Measurements from ENCODE around the gene PRDM16.

Gene PRDM16

DNA sequence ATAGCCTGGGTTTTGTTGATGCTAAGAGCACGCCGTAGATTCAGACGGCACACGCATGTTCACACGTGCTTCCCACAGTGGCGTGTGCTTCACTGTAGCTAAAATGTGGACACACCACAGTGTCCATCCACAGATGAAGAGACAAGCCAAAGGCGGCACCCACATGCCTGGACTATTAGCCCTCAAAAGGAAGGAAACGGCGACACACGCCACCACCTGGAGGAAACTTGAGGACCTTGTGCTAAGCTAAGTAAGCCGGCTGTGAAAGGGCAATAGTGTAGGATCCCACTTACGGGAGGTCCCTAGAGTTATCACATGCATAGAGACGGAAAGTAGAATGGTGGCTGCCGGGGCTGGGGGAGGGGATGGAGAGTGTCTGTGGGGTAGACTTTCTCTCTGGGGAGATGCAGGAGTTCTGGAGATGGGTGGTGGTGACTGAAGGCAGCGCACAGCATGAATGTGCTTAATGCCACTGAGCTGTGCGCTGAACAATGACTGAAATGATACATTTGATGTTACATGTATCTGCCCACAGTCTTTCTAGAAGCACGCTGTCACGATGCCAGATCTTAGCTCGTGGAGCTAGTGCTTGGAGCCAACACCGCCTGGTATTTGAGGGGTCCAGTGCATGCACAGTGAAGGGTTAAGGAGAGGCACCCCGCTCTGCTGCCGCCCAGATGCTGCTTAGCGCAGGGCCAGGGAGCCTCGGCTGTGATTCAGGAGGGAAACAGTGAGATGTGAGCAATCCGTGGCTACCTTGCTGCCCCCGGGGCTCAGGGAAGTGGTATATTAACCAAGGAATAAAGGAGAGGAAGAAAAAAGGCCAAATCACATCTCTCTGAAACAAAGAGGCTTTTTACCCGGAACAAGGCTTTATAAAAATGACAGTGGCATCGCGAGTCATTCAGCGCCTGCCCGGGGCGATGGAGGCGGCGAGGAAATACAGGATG, 103.7 kb downstream of the PRDM16 start:
- H2AFZ ChIP-seq (ENCODE audit: low read length): no peak overlapping the region

GRCh38 chr1:3173381-3173980, 104.5 kb downstream of the PRDM16 start:
- H2AFZ ChIP-seq (ENCODE audit: low read length): no peak overlapping the region
- H3K4me3 ChIP-seq (ENCODE audit: low read length): no peak overlapping the region

More for the DNA sequence above, 103.7 kb downstream of the PRDM16 start:
- H3K27me3 ChIP-seq (replicated peaks; ENCODE audit: insufficient read depth, low read length): peaks cover 84% of the 10 kb centered on the region
- no peak for DNase-seq
- H3K4me3 ChIP-seq (ENCODE audit: low read length): no peak overlapping the region
- no peaks in the 10 kb centered on the region for H3K9me3 ChIP-seq (replicated peaks; ENCODE audit: insufficient read depth, low read length)
- no peak overlapping the region for H3K9ac ChIP-seq (ENCODE audit: low read length)
- H3K9me2 ChIP-seq (replicated peaks; ENCODE audit: insufficient read depth, low read length): no peaks in the 10 kb centered on the region
- no peak overlapping the region for H3K27ac ChIP-seq (ENCODE audit: low read length)
- H3K79me2 ChIP-seq (ENCODE audit: low read length): no peaks in the 10 kb centered on the region
- 0 out of 2 replicates have a peak, but pooled peaks cover 3% of the 10 kb centered on the region for H3K4me1 ChIP-seq (ENCODE audit: low read length)
- no peaks in the 10 kb centered on the region for H3K36me3 ChIP-seq (replicated peaks; ENCODE audit: insufficient read depth, low read length)
- H4K20me1 ChIP-seq (ENCODE audit: insufficient read depth, low read length): no peaks in the 10 kb centered on the region
- H3F3A ChIP-seq (ENCODE audit: insufficient read depth, low read length): no peaks in the 10 kb centered on the region
- TF ChIP-seq EZH2phosphoT487 (IDR thresholded peaks at IDR 0.05; ENCODE audit: low read length) (no peak), EZH2 (optimal IDR thresholded peaks at IDR 0.05; ENCODE audit: low read depth, low read length) (no peak), CTCF (IDR thresholded peaks at IDR 0.05; ENCODE audit: low read length) (no peak)
- H3K4me2 ChIP-seq (ENCODE audit: low read depth, low read length): no peak overlapping the region

More at GRCh38 chr1:3173381-3173980, 104.5 kb downstream of the PRDM16 start:
- Histone ChIP-seq H4K20me1 (ENCODE audit: insufficient read depth, low read length) (no peaks in the 10 kb centered on the region), H3K27me3 (replicated peaks; ENCODE audit: insufficient read depth, low read length) (peaks cover 90% of the 10 kb centered on the region), H3K27ac (ENCODE audit: low read length) (no peak overlapping the region), H3K79me2 (ENCODE audit: low read length) (no peaks in the 10 kb centered on the region), H3K36me3 (replicated peaks; ENCODE audit: insufficient read depth, low read length) (no peaks in the 10 kb centered on the region), H3K4me2 (ENCODE audit: low read depth, low read length) (no peak overlapping the region), H3K9ac (ENCODE audit: low read length) (no peak overlapping the region), H3K9me3 (replicated peaks; ENCODE audit: insufficient read depth, low read length) (no peaks in the 10 kb centered on the region), H3F3A (ENCODE audit: insufficient read depth, low read length) (no peaks in the 10 kb centered on the region), H3K9me2 (replicated peaks; ENCODE audit: insufficient read depth, low read length) (no peaks in the 10 kb centered on the region), H3K4me1 (ENCODE audit: low read length) (0 out of 2 replicates have a peak, but pooled peaks cover 3% of the 10 kb centered on the region)
- no peak for DNase-seq
- TF ChIP-seq EZH2phosphoT487 (IDR thresholded peaks at IDR 0.05; ENCODE audit: low read length): no peak
- no peak for TF ChIP-seq EZH2 (optimal IDR thresholded peaks at IDR 0.05; ENCODE audit: low read depth, low read length)
- TF ChIP-seq CTCF (IDR thresholded peaks at IDR 0.05; ENCODE audit: low read length): no peak
